ENCODE data around the gene WASL. TPM values are rescaled to one million over a fixed set of nuclear protein-coding genes. Genes with fewer than 3 reads are reported as not detected.
A peak's percentile ranks its signal among the peaks of the same experiment; 100 is the strongest.

Gene WASL
- total and polyA plus RNA-seq, 2 of the 13 experiments (the other 11 are each of a cell fraction or from before 2014, with no cell fraction given) = 7.9 to 12.8 TPM

DNA sequence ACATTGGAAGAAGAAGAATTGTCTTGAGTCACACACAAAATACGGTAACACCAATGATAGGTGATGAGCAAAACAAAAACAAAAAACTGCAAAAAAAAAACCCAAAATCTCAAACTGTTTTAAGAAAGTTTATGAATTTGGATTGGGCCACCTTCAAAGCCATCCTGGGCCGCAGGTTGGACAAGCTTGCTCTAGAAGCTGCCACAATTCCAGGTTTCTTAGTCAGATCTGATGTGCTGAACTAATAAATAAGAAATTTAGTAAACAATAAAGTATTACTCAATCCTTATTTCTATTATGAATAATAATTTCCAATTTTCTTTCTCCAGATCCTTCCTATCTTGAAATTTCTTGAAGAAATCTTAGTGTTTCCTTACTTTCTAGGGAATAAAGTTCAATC lies 10.0 kb downstream of the WASL start (continued):
- TF ChIP-seq, protein P1, sequence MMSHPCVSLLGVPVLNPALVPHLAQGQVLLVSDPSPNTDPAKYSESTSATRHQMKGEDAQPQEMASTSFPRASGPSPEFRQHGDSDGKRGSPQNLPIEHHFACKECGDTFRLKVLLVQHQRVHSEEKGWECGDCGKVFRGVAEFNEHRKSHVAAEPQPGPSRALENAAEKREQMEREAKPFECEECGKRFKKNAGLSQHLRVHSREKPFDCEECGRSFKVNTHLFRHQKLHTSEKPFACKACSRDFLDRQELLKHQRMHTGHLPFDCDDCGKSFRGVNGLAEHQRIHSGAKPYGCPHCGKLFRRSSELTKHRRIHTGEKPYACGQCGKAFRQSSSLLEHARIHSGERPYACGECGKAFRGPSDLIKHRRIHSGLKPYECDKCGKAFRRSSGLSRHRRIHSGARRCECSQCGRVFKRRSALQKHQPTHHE (CRISPR knock-in tag; IDR thresholded peaks at IDR 0.05; ENCODE audit: borderline replicate concordance) = no peak
- TF ChIP-seq, protein P2, sequence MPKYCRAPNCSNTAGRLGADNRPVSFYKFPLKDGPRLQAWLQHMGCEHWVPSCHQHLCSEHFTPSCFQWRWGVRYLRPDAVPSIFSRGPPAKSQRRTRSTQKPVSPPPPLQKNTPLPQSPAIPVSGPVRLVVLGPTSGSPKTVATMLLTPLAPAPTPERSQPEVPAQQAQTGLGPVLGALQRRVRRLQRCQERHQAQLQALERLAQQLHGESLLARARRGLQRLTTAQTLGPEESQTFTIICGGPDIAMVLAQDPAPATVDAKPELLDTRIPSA (CRISPR knock-in tag; IDR thresholded peaks at IDR 0.05; ENCODE audit: borderline replicate concordance) = no peak
- TF ChIP-seq, protein P3, sequence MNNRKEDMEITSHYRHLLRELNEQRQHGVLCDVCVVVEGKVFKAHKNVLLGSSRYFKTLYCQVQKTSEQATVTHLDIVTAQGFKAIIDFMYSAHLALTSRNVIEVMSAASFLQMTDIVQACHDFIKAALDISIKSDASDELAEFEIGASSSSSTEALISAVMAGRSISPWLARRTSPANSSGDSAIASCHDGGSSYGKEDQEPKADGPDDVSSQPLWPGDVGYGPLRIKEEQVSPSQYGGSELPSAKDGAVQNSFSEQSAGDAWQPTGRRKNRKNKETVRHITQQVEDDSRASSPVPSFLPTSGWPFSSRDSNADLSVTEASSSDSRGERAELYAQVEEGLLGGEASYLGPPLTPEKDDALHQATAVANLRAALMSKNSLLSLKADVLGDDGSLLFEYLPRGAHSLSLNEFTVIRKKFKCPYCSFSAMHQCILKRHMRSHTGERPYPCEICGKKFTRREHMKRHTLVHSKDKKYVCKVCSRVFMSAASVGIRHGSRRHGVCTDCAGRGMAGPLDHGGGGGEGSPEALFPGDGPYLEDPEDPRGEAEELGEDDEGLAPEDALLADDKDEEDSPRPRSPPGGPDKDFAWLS (CRISPR knock-in tag; IDR thresholded peaks at IDR 0.05; ENCODE audit: borderline replicate concordance) = no peak
- TF ChIP-seq CAMTA2 (CRISPR knock-in tag; IDR thresholded peaks at IDR 0.05; ENCODE audit: borderline replicate concordance) = no peak
- no peak for TF ChIP-seq GPN1 (CRISPR knock-in tag; IDR thresholded peaks at IDR 0.05; ENCODE audit: borderline replicate concordance)

DNA sequence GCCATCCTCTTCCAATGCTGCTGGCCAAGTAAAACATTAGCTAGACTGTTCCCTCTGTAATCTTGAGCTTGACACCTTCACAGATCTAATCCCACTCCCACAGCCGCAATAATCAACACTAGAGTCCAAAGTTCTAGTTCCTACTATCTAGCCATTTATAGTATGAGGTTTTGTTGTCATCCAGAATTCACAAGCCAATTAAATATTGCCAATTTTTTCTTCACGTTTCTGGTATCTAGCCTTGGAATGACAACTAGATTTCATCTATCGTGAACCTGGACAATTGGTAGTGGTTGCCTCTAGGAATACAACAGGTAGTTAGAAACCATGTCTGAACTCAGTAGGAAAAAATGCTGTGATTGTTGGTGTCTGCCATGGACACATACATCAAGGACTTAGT lies 10.4 kb downstream of the WASL start:
- peaks cover 34% of the 10 kb centered on the region for H4K20me1 ChIP-seq (ENCODE audit: insufficient read depth, low read length)
- CTCF ChIA-PET (ENCODE audit: low intra/inter-chr PET ratio, low total read pairs) = no interaction called here
- TF ChIP-seq, protein P4, sequence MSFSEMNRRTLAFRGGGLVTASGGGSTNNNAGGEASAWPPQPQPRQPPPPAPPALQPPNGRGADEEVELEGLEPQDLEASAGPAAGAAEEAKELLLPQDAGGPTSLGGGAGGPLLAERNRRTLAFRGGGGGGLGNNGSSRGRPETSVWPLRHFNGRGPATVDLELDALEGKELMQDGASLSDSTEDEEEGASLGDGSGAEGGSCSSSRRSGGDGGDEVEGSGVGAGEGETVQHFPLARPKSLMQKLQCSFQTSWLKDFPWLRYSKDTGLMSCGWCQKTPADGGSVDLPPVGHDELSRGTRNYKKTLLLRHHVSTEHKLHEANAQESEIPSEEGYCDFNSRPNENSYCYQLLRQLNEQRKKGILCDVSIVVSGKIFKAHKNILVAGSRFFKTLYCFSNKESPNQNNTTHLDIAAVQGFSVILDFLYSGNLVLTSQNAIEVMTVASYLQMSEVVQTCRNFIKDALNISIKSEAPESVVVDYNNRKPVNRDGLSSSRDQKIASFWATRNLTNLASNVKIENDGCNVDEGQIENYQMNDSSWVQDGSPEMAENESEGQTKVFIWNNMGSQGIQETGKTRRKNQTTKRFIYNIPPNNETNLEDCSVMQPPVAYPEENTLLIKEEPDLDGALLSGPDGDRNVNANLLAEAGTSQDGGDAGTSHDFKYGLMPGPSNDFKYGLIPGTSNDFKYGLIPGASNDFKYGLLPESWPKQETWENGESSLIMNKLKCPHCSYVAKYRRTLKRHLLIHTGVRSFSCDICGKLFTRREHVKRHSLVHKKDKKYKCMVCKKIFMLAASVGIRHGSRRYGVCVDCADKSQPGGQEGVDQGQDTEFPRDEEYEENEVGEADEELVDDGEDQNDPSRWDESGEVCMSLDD (CRISPR knock-in tag; IDR thresholded peaks at IDR 0.05; ENCODE audit: borderline replicate concordance) = no peak
- TF ChIP-seq, protein P5, sequence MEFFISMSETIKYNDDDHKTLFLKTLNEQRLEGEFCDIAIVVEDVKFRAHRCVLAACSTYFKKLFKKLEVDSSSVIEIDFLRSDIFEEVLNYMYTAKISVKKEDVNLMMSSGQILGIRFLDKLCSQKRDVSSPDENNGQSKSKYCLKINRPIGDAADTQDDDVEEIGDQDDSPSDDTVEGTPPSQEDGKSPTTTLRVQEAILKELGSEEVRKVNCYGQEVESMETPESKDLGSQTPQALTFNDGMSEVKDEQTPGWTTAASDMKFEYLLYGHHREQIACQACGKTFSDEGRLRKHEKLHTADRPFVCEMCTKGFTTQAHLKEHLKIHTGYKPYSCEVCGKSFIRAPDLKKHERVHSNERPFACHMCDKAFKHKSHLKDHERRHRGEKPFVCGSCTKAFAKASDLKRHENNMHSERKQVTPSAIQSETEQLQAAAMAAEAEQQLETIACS (CRISPR knock-in tag; IDR thresholded peaks at IDR 0.05) = no peak
- peak; percentile 85 for TF ChIP-seq SRF (IDR thresholded peaks at IDR 0.05; ENCODE audit: low read depth, low read length)
- TF ChIP-seq, protein P6, sequence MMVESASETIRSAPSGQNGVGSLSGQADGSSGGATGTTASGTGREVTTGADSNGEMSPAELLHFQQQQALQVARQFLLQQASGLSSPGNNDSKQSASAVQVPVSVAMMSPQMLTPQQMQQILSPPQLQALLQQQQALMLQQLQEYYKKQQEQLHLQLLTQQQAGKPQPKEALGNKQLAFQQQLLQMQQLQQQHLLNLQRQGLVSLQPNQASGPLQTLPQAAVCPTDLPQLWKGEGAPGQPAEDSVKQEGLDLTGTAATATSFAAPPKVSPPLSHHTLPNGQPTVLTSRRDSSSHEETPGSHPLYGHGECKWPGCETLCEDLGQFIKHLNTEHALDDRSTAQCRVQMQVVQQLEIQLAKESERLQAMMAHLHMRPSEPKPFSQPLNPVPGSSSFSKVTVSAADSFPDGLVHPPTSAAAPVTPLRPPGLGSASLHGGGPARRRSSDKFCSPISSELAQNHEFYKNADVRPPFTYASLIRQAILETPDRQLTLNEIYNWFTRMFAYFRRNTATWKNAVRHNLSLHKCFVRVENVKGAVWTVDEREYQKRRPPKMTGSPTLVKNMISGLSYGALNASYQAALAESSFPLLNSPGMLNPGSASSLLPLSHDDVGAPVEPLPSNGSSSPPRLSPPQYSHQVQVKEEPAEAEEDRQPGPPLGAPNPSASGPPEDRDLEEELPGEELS (CRISPR knock-in tag; IDR thresholded peaks at IDR 0.05) = peak; percentile 89
- TF ChIP-seq RAD51 (IDR thresholded peaks at IDR 0.05; ENCODE audit: borderline replicate concordance) = no peak
- no peak for TF ChIP-seq NRL (CRISPR knock-in tag; IDR thresholded peaks at IDR 0.05; ENCODE audit: borderline replicate concordance)
- TF ChIP-seq ZEB1 (IDR thresholded peaks at IDR 0.05; ENCODE audit: insufficient replicate concordance, low read depth) = no peak

More for the DNA sequence above, 10.4 kb downstream of the WASL start:
- ATAC-seq = peak; percentile 99
- peak overlapping the region in 1 of 3 experiments; percentile 30; a peak in 1 of 6 replicates for H3K4me3 ChIP-seq (replicated peaks in 1 of 3; ENCODE audit: insufficient read depth in 1 of 3, low read depth in 2 of 3, low read length in 3 of 3)
- no peak for FAIRE-seq
- H3K79me2 ChIP-seq (ENCODE audit: insufficient read depth, low read length) = peaks cover 99% of the 10 kb centered on the region
- H3K4me1 ChIP-seq (ENCODE audit: insufficient read depth, low read length) = peaks cover 88% of the 10 kb centered on the region
- H3K4me2 ChIP-seq (ENCODE audit: low read depth, low read length) = peak overlapping the region; percentile 56
- 0% methylated on average over 3 of the region's 3 CpGs for WGBS (ENCODE audit: low lambda C conversion rate)
- intact Hi-C loops (cut with micrococcal nuclease; ENCODE audit: unreplicated experiment) (loop anchor here (1.0 to 2.0 kb wide), 2 partner anchors 9 to 14 kb away; no protein-coding TSS in a partner anchor), in situ Hi-C loops (cut with HindIII; ENCODE audit: extremely low pct_ligation_motif_present, low pct_unique_long_range_greater_than_20kb) (no loop called here)
- no peaks in the 10 kb centered on the region for H3K27me3 ChIP-seq (ENCODE audit: control insufficient read depth in 1 of 2, insufficient read depth in 2 of 2, low read length in 2 of 2)
- no TSS peak for BruUV-seq (replicated peaks)
- H3K9ac ChIP-seq (ENCODE audit: insufficient read depth, low read depth, low read length) = no peak overlapping the region
- H3K9me3 ChIP-seq (ENCODE audit: low read length) = no peaks in the 10 kb centered on the region
- no peak overlapping the region for H2AFZ ChIP-seq (ENCODE audit: low read length)
- peaks cover 0 to 7% of the 10 kb centered on the region in 2 experiments; a peak in 1 of 5 replicates for H3K36me3 ChIP-seq (replicated peaks in 1 of 2; ENCODE audit: control insufficient read depth in 1 of 2, insufficient read depth in 2 of 2, low read length in 2 of 2)
- POLR2A ChIA-PET = interaction anchor here (3.1 kb wide), 1 partner anchor 10 kb away, joined by 46 read pairs; the partner anchor contains the start of gene WASL
- H3K27ac ChIP-seq (ENCODE audit: extremely low read length, insufficient read depth, low read length) = peak overlapping the region; percentile 49
- peak; percentile 87 for DNase-seq (ENCODE audit: low spot score)
